Bronchus fibroblast of lung (primary cell): ENCODE measurements around the gene MORN4. TPM values are rescaled to one million over a fixed set of nuclear protein-coding genes. Genes with fewer than 3 reads are reported as not detected.

Source experiments
- total RNA-seq: library from RNA; depleted of rRNA; stranded (reverse); fragments of >200 nt; gene quantifications from 2 replicates; pipeline ENCODE4 v1.2.3, GENCODE V29; 2015

Gene MORN4
- 6.2 and 9.4 TPM in 2 replicates for total RNA-seq

GRCh38 chr10:97632949-97633884 lies at the start of gene MORN4:
MORN4 (minus strand) TSS chr10:97633500; CDS start chr10:97619653, 13,847 bp downstream.

GRCh38 chr10:97640174-97640867 lies 7.0 kb upstream of the MORN4 start, which contains the start of gene PI4K2A:
PI4K2A (plus strand) TSS chr10:97640671; CDS start chr10:97640743, 72 bp downstream.

GRCh38 chr10:97589479-97589878 lies 43.8 kb downstream of the MORN4 start, which contains the start of gene C10orf62:
C10orf62 (plus strand) TSS chr10:97589721; CDS start chr10:97589898, 177 bp downstream.

GRCh38 chr10:97584060-97584797 lies 49.1 kb downstream of the MORN4 start, which contains the start of gene HOGA1:
HOGA1 (plus strand) TSS chr10:97584389; CDS start chr10:97584704, 315 bp downstream.

GRCh38 chr10:97572214-97572989 lies 60.9 kb downstream of the MORN4 start, which contains the start of gene ANKRD2:
ANKRD2 (plus strand) TSS chr10:97572779; CDS start chr10:97572789, 10 bp downstream.

Other genes with a start within 250 kb of the MORN4 start
- 20.7 and 21.0 TPM in 2 replicates for gene RRP12, start 232.2 kb downstream of the MORN4 start, total RNA-seq
- gene PGAM1, start 207.3 kb downstream of the MORN4 start, total RNA-seq: 519 and 549 TPM in 2 replicates
- 55.8 and 65.1 TPM in 2 replicates for gene EXOSC1, start 187.5 kb downstream of the MORN4 start, total RNA-seq
- 54.1 and 54.3 TPM in 2 replicates for gene ZDHHC16, start 187.3 kb downstream of the MORN4 start, total RNA-seq
- gene MMS19, start 135.1 kb downstream of the MORN4 start, total RNA-seq: 97.0 and 103 TPM in 2 replicates
- gene UBTD1, start 134.6 kb downstream of the MORN4 start, total RNA-seq: 19.5 and 20.2 TPM in 2 replicates
- 0.89 and 1.0 TPM in 2 replicates for gene ANKRD2, start 60.7 kb downstream of the MORN4 start, total RNA-seq
- gene HOGA1, start 49.1 kb downstream of the MORN4 start, total RNA-seq: 0.67 and 1.0 TPM in 2 replicates
- gene C10orf62, start 43.8 kb downstream of the MORN4 start, total RNA-seq: not detected in 2 replicates
- gene PI4K2A, start 7.2 kb upstream of the MORN4 start, total RNA-seq: 22.2 and 22.3 TPM in 2 replicates
- 21.4 and 24.5 TPM in 2 replicates for gene AVPI1, start 53.7 kb upstream of the MORN4 start, total RNA-seq
- 36.3 and 44.9 TPM in 2 replicates for gene MARVELD1, start 80.2 kb upstream of the MORN4 start, total RNA-seq
- gene ZFYVE27, start 103.6 kb upstream of the MORN4 start, total RNA-seq: 10.1 and 10.7 TPM in 2 replicates
- gene SFRP5, start 138.5 kb upstream of the MORN4 start, total RNA-seq: not detected in 2 replicates
- under 0.01 TPM in 1 of 2 replicates, not detected in the other for gene GOLGA7B, start 216.3 kb upstream of the MORN4 start, total RNA-seq